Uterus (tissue), 4 donors: ENCODE results near the gene CDCA3. TPM values are rescaled to one million over a fixed set of nuclear protein-coding genes. Genes with fewer than 3 reads are reported as not detected.
A peak's percentile ranks its signal among the peaks of the same experiment; 100 is the strongest.

Source experiments
- DNase-seq, 2 donors: peaks; one replicate each; pipeline ENCODE4 v3.0.0-alpha.2; 2019 to 2020
- H3K27ac ChIP-seq, 2 donors: fragments of 200-600 bp; sonication (generic); 1 replicate in 1 of 2; 2 replicates in 1 of 2; pipeline ENCODE4 v1.5.1; 2016 to 2018
- H3K27me3 ChIP-seq, 2 donors: fragments of 200-600 bp; sonication (generic); one replicate each; pipeline ENCODE4 v1.5.1; 2018 to 2019; ENCODE audit warnings: control low read depth in 1 of 2
- H3K36me3 ChIP-seq, 2 donors: fragments of 200-600 bp; sonication (generic); one replicate each; pipeline ENCODE4 v1.5.1; 2019; ENCODE audit warnings: control low read depth in 1 of 2
- H3K4me1 ChIP-seq, 2 donors: fragments of 200-600 bp; sonication (generic); one replicate each; pipeline ENCODE4 v1.5.1; 2018 to 2019; ENCODE audit warnings: control low read depth in 1 of 2
- H3K4me3 ChIP-seq, 2 donors: fragments of 200-600 bp; sonication (generic); 1 replicate in 1 of 2; 2 replicates in 1 of 2; pipeline ENCODE4 v1.5.1; 2018 to 2019; ENCODE audit warnings: mild to moderate bottlenecking in 1 of 2
- H3K9me3 ChIP-seq, 2 donors: fragments of 200-600 bp; sonication (generic); one replicate each; pipeline ENCODE4 v1.5.1; 2019; ENCODE audit warnings: control low read depth in 1 of 2
- CTCF ChIP-seq, 4 experiments: fragments of 200-600 bp in 2 of 4; fragments of 450-650 bp in 2 of 4; sonication (generic) in 2 of 4; IDR thresholded peaks; one replicate each; pipeline ENCODE4 v1.5.1; 2016 to 2019; ENCODE audit warnings: antibody characterized with exemption in 4 of 4, mild to moderate bottlenecking in 2 of 4, moderate library complexity in 1 of 4
- POLR2A ChIP-seq, 2 donors: fragments of 450-650 bp; IDR thresholded peaks; one replicate each; pipeline ENCODE4 v1.6.1; 2016; ENCODE audit warnings: antibody characterized with exemption in 2 of 2, mild to moderate bottlenecking in 1 of 2, moderate library complexity in 1 of 2
- intact Hi-C: fragments of 100-400 bp; cut with DNase I; formaldehyde crosslinking; loops from one replicate; pipeline ENCODE4 v1.15.1; 2023; ENCODE audit warnings: low total_unique reads
- total RNA-seq, 4 donors: library from RNA; depleted of rRNA in 3 of 4; stranded (reverse); fragments of >200 nt in 3 of 4; gene quantifications; one replicate each; pipeline versions ENCODE4 v1.1.0 to v1.2.4, GENCODE V29; 2014 to 2023
- donor health status: DM: yes; HTN: yes; CAD: no.

Gene CDCA3
- total RNA-seq, 4 donors from 2014 or later, result 0.76 to 9.6 TPM; not detected in 2

- intact Hi-C loops, result no loop called here
- TF ChIP-seq POLR2A (IDR thresholded peaks at IDR 0.05) (no peak), CTCF (IDR thresholded peaks at IDR 0.05) (no peak)
- no peaks in the 10 kb centered on the region for H3K27me3 ChIP-seq
- H3K4me3 ChIP-seq, result no peak overlapping the region
- H3K4me1 ChIP-seq, result peaks cover 0 to 6% of the 10 kb centered on the region in 2 donors
- no peaks in the 10 kb centered on the region for H3K36me3 ChIP-seq
- no peaks in the 10 kb centered on the region for H3K9me3 ChIP-seq
- H3K27ac ChIP-seq, result no peak overlapping the region
- no peak for DNase-seq
These were observed 16.2 kb downstream of the CDCA3 start for GRCh38 chr12:6834873-6835272.

GRCh38 chr12:6834254-6834653, 16.8 kb downstream of the CDCA3 start:
- Histone ChIP-seq H3K9me3 (no peaks in the 10 kb centered on the region), H3K4me1 (peaks cover 0 to 6% of the 10 kb centered on the region in 2 donors), H3K4me3 (no peak overlapping the region), H3K27ac (no peak overlapping the region), H3K27me3 (no peaks in the 10 kb centered on the region), H3K36me3 (no peaks in the 10 kb centered on the region)
- no peak for TF ChIP-seq CTCF (IDR thresholded peaks at IDR 0.05)
- intact Hi-C loops, result no loop called here
- DNase-seq, result no peak

DNA sequence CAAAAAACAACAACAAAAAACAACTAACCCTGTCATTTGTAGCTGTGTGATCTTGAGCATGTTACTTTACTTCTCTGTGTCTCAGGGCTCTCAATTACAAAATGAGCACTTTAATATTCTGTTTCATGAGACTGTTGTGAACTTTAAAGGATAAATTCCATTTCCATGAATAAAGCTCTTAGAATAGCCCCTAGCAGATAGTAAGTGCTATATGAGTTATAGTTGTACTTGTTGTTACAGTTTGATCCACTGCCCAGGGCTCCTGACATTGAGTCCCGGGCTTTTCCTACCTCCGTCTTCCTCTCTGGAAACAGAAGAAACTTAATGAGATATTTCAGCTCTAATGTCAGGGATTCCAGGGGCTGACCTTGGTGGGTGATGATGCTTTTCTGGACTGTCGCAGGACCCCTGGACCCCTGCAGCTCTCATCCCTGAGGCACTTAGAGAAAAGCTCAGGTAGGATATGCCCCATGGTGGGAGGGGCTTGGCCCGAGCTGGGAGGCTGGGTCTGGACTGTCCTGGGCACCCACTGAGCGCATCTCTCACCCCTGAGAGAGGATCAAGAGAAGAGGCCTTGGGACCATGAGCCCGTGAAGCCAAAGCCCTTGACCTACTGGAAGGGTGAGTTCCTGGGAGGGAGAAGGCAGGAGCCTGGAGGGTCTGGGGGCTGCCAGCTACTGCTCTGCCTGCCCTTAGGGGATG, 17.7 kb downstream of the CDCA3 start:
- no peak for DNase-seq
- intact Hi-C loops, result no loop called here

DNA sequence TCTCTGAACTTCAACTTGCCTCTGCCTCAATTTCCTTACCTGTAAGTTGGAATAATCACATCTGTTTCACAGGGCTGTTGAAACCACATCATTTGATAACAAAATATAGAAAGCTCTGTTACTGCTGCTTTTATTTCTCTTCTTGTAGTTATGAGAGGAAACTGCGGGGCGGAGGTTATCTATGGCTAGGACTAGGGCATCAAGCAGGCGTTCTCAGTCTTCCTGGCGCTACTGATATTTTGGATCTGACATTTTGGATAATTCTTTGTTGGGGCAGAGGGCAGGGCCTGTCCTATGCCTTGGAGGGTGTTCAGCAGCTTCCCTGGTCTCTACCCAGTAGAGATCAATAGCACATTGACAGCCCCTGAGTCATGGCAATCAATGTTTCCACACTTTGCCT, 19.0 kb downstream of the CDCA3 start:
- Histone ChIP-seq H3K27ac (peak overlapping the region in 1 of 2 donors; percentile 78), H3K36me3 (no peaks in the 10 kb centered on the region), H3K4me3 (no peak overlapping the region), H3K4me1 (peaks cover 2 to 6% of the 10 kb centered on the region in 2 donors), H3K9me3 (no peaks in the 10 kb centered on the region), H3K27me3 (no peaks in the 10 kb centered on the region)
- DNase-seq, result no peak
- intact Hi-C loops, result no loop called here
- TF ChIP-seq CTCF (IDR thresholded peaks at IDR 0.05) (no peak), POLR2A (IDR thresholded peaks at IDR 0.05) (no peak)

More for the DNA sequence above, 17.7 kb downstream of the CDCA3 start:
- peak overlapping the region; percentile 59 to 78 for H3K27ac ChIP-seq
- no peak for TF ChIP-seq CTCF (IDR thresholded peaks at IDR 0.05)
- no peak for TF ChIP-seq POLR2A (IDR thresholded peaks at IDR 0.05)
- no peaks in the 10 kb centered on the region for H3K27me3 ChIP-seq
- no peak overlapping the region for H3K4me3 ChIP-seq
- no peaks in the 10 kb centered on the region for H3K36me3 ChIP-seq
- peaks cover 0 to 6% of the 10 kb centered on the region in 2 donors for H3K4me1 ChIP-seq
- H3K9me3 ChIP-seq, result no peaks in the 10 kb centered on the region

DNA sequence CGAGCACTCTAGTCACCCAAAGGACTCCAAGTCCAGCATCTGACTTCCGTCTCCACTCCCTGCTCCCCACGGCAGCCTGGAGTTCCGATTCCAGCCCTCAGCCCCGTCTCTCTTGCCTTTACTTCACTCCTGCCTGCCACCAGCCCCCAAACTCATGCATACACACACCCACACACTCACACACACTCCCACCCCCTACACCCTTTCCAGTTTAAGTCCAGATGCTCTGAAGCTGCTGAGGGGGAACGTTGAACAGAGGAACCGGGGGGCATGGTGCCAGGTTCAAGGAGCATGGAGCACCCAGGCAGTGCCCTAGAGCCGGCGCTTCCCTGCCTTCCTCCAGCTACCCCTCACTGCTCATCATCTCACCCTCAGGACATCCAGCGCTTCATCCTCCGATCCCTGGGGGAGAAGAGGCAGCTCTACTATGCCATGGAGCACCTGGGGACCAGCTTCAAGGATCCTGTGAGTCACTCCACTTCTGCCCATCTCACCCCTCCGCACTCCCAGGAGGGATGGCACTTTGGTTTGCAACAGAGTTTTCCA, 19.6 kb downstream of the CDCA3 start:
- no peaks in the 10 kb centered on the region for H3K9me3 ChIP-seq
- H3K36me3 ChIP-seq, result no peaks in the 10 kb centered on the region
- no peaks in the 10 kb centered on the region for H3K27me3 ChIP-seq
- peaks cover 5 to 6% of the 10 kb centered on the region in 2 donors for H3K4me1 ChIP-seq
- TF ChIP-seq CTCF (IDR thresholded peaks at IDR 0.05), result no peak
- no peak for TF ChIP-seq POLR2A (IDR thresholded peaks at IDR 0.05)
- DNase-seq, result no peak
- intact Hi-C loops, result no loop called here
- H3K27ac ChIP-seq, result no peak overlapping the region
- H3K4me3 ChIP-seq, result no peak overlapping the region
